Brain pericyte (primary cell): ENCODE measurements around the gene FBXO34.
A peak's percentile ranks its signal among the peaks of the same experiment; 100 is the strongest.

Source experiments
- DNase-seq: peaks from one replicate; pipeline ENCODE4 v3.0.0-alpha.2; 2012; ENCODE audit warnings: low read depth, low spot score

FBXO34 gene

GRCh38 chr14:55270832-55271571, at the start of gene FBXO34:
TSS of gene FBXO34 (plus strand) at chr14:55271421. CDS start at chr14:55350391, 78,970 bp downstream.
- DNase-seq, result peak; percentile 94

- no peak for DNase-seq
These were observed 49.3 kb upstream of the FBXO34 start for GRCh38 chr14:55221968-55222367.

GRCh38 chr14:55223364-55223763, 47.9 kb upstream of the FBXO34 start:
- DNase-seq, result no peak

- DNase-seq, result no peak
These were observed 43.0 kb upstream of the FBXO34 start for GRCh38 chr14:55228261-55228660.

GRCh38 chr14:55233591-55233990, 37.6 kb upstream of the FBXO34 start:
- no peak for DNase-seq

GRCh38 chr14:55238019-55238680, 33.1 kb upstream of the FBXO34 start:
- DNase-seq, result no peak

- DNase-seq, result no peak
These were observed 31.9 kb upstream of the FBXO34 start for GRCh38 chr14:55239320-55239719.

- no peak for DNase-seq
These were observed 30.6 kb upstream of the FBXO34 start for GRCh38 chr14:55240526-55241178.

- DNase-seq, result no peak
These were observed 29.5 kb upstream of the FBXO34 start for GRCh38 chr14:55241673-55242072.

- no peak for DNase-seq
These were observed 27.8 kb upstream of the FBXO34 start for GRCh38 chr14:55243386-55243785.

- DNase-seq, result no peak
These were observed 27.4 kb upstream of the FBXO34 start for GRCh38 chr14:55243813-55244212.

- DNase-seq, result no peak
These were observed 25.5 kb upstream of the FBXO34 start for GRCh38 chr14:55245657-55246268.

- no peak for DNase-seq
These were observed 22.8 kb upstream of the FBXO34 start for GRCh38 chr14:55248411-55248810.

GRCh38 chr14:55249423-55249822, 21.8 kb upstream of the FBXO34 start:
- no peak for DNase-seq

- DNase-seq, result no peak
These were observed 17.9 kb upstream of the FBXO34 start for GRCh38 chr14:55253276-55253675.

GRCh38 chr14:55254581-55254980, 16.6 kb upstream of the FBXO34 start:
- DNase-seq, result no peak

GRCh38 chr14:55255979-55256378, 15.2 kb upstream of the FBXO34 start:
- no peak for DNase-seq

GRCh38 chr14:55256586-55256985, 14.6 kb upstream of the FBXO34 start:
- no peak for DNase-seq

GRCh38 chr14:55265197-55265596, 6.0 kb upstream of the FBXO34 start:
- DNase-seq, result no peak

- no peak for DNase-seq
These were observed 3.4 kb upstream of the FBXO34 start for GRCh38 chr14:55267820-55268219.

GRCh38 chr14:55271572-55272298, 514 bp downstream of the FBXO34 start:
- DNase-seq, result peak; percentile 44

GRCh38 chr14:55272387-55272786, 1.2 kb downstream of the FBXO34 start:
- no peak for DNase-seq
